Stomach (tissue), 4 donors: ENCODE data around the gene TEAD1.

ENCODE experiments used
- POLR2AphosphoS5 ChIP-seq, 3 donors: sonication (generic); formaldehyde crosslinking; IDR thresholded peaks; one replicate each; pipeline ENCODE4 v1.6.1; 2016; ENCODE audit warnings: antibody characterized with exemption in 3 of 3
- TF ChIP-seq, protein P1 (sequence below), 7 experiments: fragments of 450-650 bp in 4 of 7; fragments of 200-600 bp in 3 of 7; sonication (generic) in 3 of 7; IDR thresholded peaks; one replicate each; pipeline ENCODE4 v1.5.1; 2016 to 2019; ENCODE audit warnings: antibody characterized with exemption in 7 of 7, control low read depth in 2 of 7, mild to moderate bottlenecking in 1 of 7

GRCh38 chr11:12927886-12928285 is 253.7 kb downstream of the TEAD1 start:
- TF ChIP-seq, protein P1, sequence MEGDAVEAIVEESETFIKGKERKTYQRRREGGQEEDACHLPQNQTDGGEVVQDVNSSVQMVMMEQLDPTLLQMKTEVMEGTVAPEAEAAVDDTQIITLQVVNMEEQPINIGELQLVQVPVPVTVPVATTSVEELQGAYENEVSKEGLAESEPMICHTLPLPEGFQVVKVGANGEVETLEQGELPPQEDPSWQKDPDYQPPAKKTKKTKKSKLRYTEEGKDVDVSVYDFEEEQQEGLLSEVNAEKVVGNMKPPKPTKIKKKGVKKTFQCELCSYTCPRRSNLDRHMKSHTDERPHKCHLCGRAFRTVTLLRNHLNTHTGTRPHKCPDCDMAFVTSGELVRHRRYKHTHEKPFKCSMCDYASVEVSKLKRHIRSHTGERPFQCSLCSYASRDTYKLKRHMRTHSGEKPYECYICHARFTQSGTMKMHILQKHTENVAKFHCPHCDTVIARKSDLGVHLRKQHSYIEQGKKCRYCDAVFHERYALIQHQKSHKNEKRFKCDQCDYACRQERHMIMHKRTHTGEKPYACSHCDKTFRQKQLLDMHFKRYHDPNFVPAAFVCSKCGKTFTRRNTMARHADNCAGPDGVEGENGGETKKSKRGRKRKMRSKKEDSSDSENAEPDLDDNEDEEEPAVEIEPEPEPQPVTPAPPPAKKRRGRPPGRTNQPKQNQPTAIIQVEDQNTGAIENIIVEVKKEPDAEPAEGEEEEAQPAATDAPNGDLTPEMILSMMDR (IDR thresholded peaks at IDR 0.05): no peak
- TF ChIP-seq POLR2AphosphoS5 (IDR thresholded peaks at IDR 0.05): no peak
